WTC11 (cell line): Measurements from ENCODE around the gene RARB. TPM values are rescaled to one million over a fixed set of nuclear protein-coding genes. Genes with fewer than 3 reads are reported as not detected.

Experiments used
- ATAC-seq: fragments of 200-7000 bp; cut with Tn5 transposase; 2 replicates; pipeline ENCODE4 v1.10.0; 2021; ENCODE audit warnings: mild to moderate bottlenecking, moderate library complexity
- CTCF ChIA-PET: fragments of 300-600 bp; sonication (Branson Sonifier 250); formaldehyde crosslinking; loops from one replicate; lab custom pipeline; 2021; ENCODE audit warnings: antibody characterized with exemption; lab: Charles Lee
- POLR2A ChIA-PET: fragments of 350-600 bp; sonication (Branson Sonifier 250); formaldehyde crosslinking; loops from one replicate; lab custom pipeline; 2021; ENCODE audit warnings: antibody characterized with exemption; lab: Charles Lee
- DNase-seq: peaks from one replicate; pipeline ENCODE4 v3.0.0; 2021; ENCODE audit warnings: low spot score
- H3K27ac Mint-ChIP-seq: 2 replicates; pipeline ENCODE4 v1.8.0; 2021; ENCODE audit warnings: mixed read lengths
- H3K27me3 Mint-ChIP-seq: 2 replicates; pipeline ENCODE4 v1.8.0; 2021; ENCODE audit warnings: low read depth, mild to moderate bottlenecking, moderate library complexity, mixed read lengths
- H3K36me3 Mint-ChIP-seq: 2 replicates; pipeline ENCODE4 v1.8.0; 2021; ENCODE audit warnings: mixed read lengths
- H3K4me1 Mint-ChIP-seq: 2 replicates; pipeline ENCODE4 v1.8.0; 2022; ENCODE audit warnings: mixed read lengths
- H3K4me3 Mint-ChIP-seq: 2 replicates; pipeline ENCODE4 v1.8.0; 2021; ENCODE audit warnings: mild to moderate bottlenecking, moderate library complexity, mixed read lengths
- H3K9me3 Mint-ChIP-seq: 2 replicates; pipeline ENCODE4 v1.8.0; 2021; ENCODE audit warnings: mixed read lengths
- ESRRA ChIP-seq: sonication (generic); formaldehyde crosslinking; IDR thresholded peaks from 2 replicates; pipeline ENCODE4 v1.8.1; 2022; ENCODE audit warnings: mild to moderate bottlenecking, missing genetic modification reagents, borderline replicate concordance
- FOXP1 ChIP-seq: sonication (generic); formaldehyde crosslinking; IDR thresholded peaks from 2 replicates; pipeline ENCODE4 v1.8.0; 2022; ENCODE audit warnings: missing genetic modification reagents, mild to moderate bottlenecking, moderate library complexity, borderline replicate concordance
- GABPB1 ChIP-seq: sonication (generic); formaldehyde crosslinking; IDR thresholded peaks from 2 replicates; pipeline ENCODE4 v1.8.1; 2023; ENCODE audit warnings: mild to moderate bottlenecking, missing genetic modification reagents
- HMGA2 ChIP-seq: fragments of 250-450 bp; sonication (Bioruptor Pico); IDR thresholded peaks from 2 replicates; pipeline ENCODE4 v1.4.0; 2021; ENCODE audit warnings: mild to moderate bottlenecking, moderate library complexity
- JAZF1 ChIP-seq: fragments of 250-450 bp; sonication (Bioruptor Pico); IDR thresholded peaks from 2 replicates; pipeline ENCODE4 v1.9.0; 2021; ENCODE audit warnings: moderate library complexity, mild to moderate bottlenecking, inconsistent platforms
- MXD4 ChIP-seq: fragments of 250-450 bp; sonication (Bioruptor Pico); IDR thresholded peaks from 2 replicates; pipeline ENCODE4 v1.8.0; 2021; ENCODE audit warnings: mild to moderate bottlenecking, moderate library complexity, borderline replicate concordance
- NR3C1 ChIP-seq: sonication (generic); formaldehyde crosslinking; conservative IDR thresholded peaks from 2 replicates; pipeline ENCODE4 v1.8.1; 2023; ENCODE audit warnings: low read depth, mild to moderate bottlenecking, missing genetic modification reagents
- SMAD4 ChIP-seq: sonication (generic); formaldehyde crosslinking; IDR thresholded peaks from 2 replicates; pipeline ENCODE4 v1.8.0; 2022; ENCODE audit warnings: mild to moderate bottlenecking, missing genetic modification reagents
- ZNF121 ChIP-seq: sonication (generic); formaldehyde crosslinking; IDR thresholded peaks from 2 replicates; pipeline ENCODE4 v1.8.0; 2023; ENCODE audit warnings: missing genetic modification reagents
- ZNF232 ChIP-seq: sonication (generic); formaldehyde crosslinking; IDR thresholded peaks from 2 replicates; pipeline ENCODE4 v1.8.0; 2022; ENCODE audit warnings: mild to moderate bottlenecking, missing genetic modification reagents
- ZNF263 ChIP-seq: sonication (generic); formaldehyde crosslinking; IDR thresholded peaks from 2 replicates; pipeline ENCODE4 v1.8.1; 2022; ENCODE audit warnings: low read depth, mild to moderate bottlenecking, moderate library complexity, missing genetic modification reagents
- ZNF396 ChIP-seq: fragments of 250-450 bp; sonication (Bioruptor Pico); IDR thresholded peaks from 2 replicates; pipeline ENCODE4 v1.8.0; 2021; ENCODE audit warnings: mild to moderate bottlenecking, moderate library complexity, borderline replicate concordance
- total RNA-seq: library from RNA; stranded (reverse); gene quantifications from 3 replicates; pipeline ENCODE4 v1.2.3, GENCODE V29; 2021
- TF ChIP-seq, protein P1 (sequence below): sonication (generic); formaldehyde crosslinking; IDR thresholded peaks from 2 replicates; pipeline ENCODE4 v1.8.1; 2023; ENCODE audit warnings: mild to moderate bottlenecking, missing genetic modification reagents
- TF ChIP-seq, protein P2 (sequence below): sonication (generic); formaldehyde crosslinking; IDR thresholded peaks from 2 replicates; pipeline ENCODE4 v1.8.1; 2022; ENCODE audit warnings: missing genetic modification reagents, borderline replicate concordance
- TF ChIP-seq, protein P3 (sequence below): fragments of 200-600 bp; IDR thresholded peaks from 2 replicates; pipeline ENCODE4 v1.8.0; 2022; ENCODE audit warnings: antibody characterized with exemption
- TF ChIP-seq, protein P4 (sequence below): fragments of 250-450 bp; sonication (Bioruptor Pico); IDR thresholded peaks from 2 replicates; pipeline ENCODE4 v2.1.2; 2022; ENCODE audit warnings: mild to moderate bottlenecking, moderate library complexity
- TF ChIP-seq, protein P5 (sequence below): sonication (generic); formaldehyde crosslinking; IDR thresholded peaks from 2 replicates; pipeline ENCODE4 v1.8.1; 2023; ENCODE audit warnings: mild to moderate bottlenecking, missing genetic modification reagents, borderline replicate concordance
- TF ChIP-seq, protein P6 (sequence below): sonication (generic); formaldehyde crosslinking; IDR thresholded peaks from 2 replicates; pipeline ENCODE4 v1.8.0; 2023; ENCODE audit warnings: missing genetic modification reagents

Gene RARB
- total RNA-seq, 1 experiment from 2014 or later: not detected

DNA sequence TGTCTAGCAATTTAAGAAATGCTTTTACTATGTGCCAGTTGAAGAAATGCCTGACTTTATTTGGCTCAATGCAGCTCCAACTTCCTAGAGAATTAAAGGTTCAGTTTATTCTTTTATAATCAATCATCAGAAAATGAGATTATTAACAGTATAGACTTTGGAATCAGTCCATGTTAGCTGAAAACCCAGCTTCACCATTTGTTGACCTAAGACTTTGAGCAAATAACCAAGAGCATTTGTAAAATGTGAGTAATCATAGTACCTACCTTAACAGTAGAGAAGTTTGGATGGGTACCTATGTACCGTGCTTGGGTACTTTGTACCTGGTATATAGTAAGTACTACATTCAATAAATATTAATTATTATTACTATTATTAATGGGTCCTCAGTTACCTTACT is 105.9 kb downstream of the RARB start:
- Mint-ChIP-seq H3K4me1 (no peaks in the 10 kb centered on the region), H3K27ac (no peak overlapping the region), H3K36me3 (peaks cover 6% of the 10 kb centered on the region; the same call in 1 of the 2 replicates), H3K27me3 (no peaks in the 10 kb centered on the region; the same call in 1 of the 2 replicates), H3K4me3 (no peak overlapping the region), H3K9me3 (peaks cover 26% of the 10 kb centered on the region)
- POLR2A ChIA-PET: no interaction called here
- CTCF ChIA-PET: no interaction called here
- no peak for ATAC-seq
- TF ChIP-seq ZNF396 (CRISPR knock-in tag): no peak
- TF ChIP-seq FOXP1 (CRISPR knock-in tag): no peak
- TF ChIP-seq SMAD4 (CRISPR knock-in tag): no peak
- TF ChIP-seq, protein P1, sequence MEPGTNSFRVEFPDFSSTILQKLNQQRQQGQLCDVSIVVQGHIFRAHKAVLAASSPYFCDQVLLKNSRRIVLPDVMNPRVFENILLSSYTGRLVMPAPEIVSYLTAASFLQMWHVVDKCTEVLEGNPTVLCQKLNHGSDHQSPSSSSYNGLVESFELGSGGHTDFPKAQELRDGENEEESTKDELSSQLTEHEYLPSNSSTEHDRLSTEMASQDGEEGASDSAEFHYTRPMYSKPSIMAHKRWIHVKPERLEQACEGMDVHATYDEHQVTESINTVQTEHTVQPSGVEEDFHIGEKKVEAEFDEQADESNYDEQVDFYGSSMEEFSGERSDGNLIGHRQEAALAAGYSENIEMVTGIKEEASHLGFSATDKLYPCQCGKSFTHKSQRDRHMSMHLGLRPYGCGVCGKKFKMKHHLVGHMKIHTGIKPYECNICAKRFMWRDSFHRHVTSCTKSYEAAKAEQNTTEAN: no peak
- TF ChIP-seq, protein P2, sequence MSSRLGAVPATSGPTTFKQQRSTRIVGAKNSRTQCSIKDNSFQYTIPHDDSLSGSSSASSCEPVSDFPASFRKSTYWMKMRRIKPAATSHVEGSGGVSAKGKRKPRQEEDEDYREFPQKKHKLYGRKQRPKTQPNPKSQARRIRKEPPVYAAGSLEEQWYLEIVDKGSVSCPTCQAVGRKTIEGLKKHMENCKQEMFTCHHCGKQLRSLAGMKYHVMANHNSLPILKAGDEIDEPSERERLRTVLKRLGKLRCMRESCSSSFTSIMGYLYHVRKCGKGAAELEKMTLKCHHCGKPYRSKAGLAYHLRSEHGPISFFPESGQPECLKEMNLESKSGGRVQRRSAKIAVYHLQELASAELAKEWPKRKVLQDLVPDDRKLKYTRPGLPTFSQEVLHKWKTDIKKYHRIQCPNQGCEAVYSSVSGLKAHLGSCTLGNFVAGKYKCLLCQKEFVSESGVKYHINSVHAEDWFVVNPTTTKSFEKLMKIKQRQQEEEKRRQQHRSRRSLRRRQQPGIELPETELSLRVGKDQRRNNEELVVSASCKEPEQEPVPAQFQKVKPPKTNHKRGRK (CRISPR knock-in tag): no peak
- TF ChIP-seq HMGA2: no peak
- TF ChIP-seq, protein P3, sequence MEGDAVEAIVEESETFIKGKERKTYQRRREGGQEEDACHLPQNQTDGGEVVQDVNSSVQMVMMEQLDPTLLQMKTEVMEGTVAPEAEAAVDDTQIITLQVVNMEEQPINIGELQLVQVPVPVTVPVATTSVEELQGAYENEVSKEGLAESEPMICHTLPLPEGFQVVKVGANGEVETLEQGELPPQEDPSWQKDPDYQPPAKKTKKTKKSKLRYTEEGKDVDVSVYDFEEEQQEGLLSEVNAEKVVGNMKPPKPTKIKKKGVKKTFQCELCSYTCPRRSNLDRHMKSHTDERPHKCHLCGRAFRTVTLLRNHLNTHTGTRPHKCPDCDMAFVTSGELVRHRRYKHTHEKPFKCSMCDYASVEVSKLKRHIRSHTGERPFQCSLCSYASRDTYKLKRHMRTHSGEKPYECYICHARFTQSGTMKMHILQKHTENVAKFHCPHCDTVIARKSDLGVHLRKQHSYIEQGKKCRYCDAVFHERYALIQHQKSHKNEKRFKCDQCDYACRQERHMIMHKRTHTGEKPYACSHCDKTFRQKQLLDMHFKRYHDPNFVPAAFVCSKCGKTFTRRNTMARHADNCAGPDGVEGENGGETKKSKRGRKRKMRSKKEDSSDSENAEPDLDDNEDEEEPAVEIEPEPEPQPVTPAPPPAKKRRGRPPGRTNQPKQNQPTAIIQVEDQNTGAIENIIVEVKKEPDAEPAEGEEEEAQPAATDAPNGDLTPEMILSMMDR: no peak
- TF ChIP-seq MXD4: no peak
- TF ChIP-seq ESRRA (CRISPR knock-in tag): no peak
- TF ChIP-seq, protein P4, sequence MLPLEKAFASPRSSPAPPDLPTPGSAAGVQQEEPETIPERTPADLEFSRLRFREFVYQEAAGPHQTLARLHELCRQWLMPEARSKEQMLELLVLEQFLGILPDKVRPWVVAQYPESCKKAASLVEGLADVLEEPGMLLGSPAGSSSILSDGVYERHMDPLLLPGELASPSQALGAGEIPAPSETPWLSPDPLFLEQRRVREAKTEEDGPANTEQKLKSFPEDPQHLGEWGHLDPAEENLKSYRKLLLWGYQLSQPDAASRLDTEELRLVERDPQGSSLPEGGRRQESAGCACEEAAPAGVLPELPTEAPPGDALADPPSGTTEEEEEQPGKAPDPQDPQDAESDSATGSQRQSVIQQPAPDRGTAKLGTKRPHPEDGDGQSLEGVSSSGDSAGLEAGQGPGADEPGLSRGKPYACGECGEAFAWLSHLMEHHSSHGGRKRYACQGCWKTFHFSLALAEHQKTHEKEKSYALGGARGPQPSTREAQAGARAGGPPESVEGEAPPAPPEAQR (CRISPR knock-in tag): no peak
- no peak for DNase-seq

DNA sequence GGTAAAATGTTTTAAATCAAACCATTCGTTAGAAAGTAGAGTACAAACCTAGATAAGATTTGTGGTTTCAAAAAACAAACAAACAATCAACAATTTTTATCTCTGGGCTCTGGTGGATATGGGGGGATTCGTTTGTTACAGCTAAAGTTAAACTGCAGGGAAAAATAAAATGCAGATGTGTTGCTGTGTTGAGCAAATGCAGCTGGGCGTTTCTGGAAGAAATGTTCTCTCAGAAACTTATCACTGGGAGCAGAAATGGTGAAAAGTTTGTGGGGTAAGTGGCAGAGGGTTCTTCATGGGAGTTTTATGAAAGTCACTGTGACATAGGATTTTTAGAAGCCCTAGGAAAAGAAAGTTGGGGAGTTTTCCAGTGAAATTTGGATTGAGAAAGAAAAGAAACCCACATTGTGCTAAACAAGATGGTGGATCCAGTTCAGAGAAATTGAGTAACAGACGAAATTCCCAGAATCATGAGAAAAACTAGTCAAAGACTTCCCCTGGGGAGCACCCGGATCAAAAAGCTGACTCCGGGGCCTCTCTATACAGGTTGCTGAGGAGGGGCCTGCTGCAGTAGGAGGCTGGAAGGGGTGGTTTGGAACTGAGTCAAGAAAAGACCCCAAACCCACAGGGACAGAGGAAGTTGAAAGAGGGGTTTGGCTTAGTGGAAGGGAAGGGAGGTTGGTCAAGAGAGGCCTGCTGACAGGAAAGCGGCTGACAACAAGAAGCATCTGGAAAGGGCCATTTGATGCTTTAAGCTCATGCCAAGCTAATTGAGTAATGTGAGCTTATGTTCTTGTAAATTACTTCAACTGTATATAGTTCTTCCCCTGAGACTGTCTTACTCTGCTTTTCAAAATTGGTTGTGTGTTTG is 108.7 kb downstream of the RARB start:
- ATAC-seq (no peak), DNase-seq (no peak)
- Mint-ChIP-seq H3K4me3 (no peak overlapping the region), H3K27ac (no peak overlapping the region), H3K36me3 (peaks cover 6% of the 10 kb centered on the region; the same call in 1 of the 2 replicates), H3K9me3 (peaks cover 8% of the 10 kb centered on the region), H3K4me1 (no peaks in the 10 kb centered on the region), H3K27me3 (no peaks in the 10 kb centered on the region; the same call in 1 of the 2 replicates)
- no peak for TF ChIP-seq ZNF263 (CRISPR knock-in tag)
- TF ChIP-seq JAZF1 (CRISPR knock-in tag): no peak
- no peak for TF ChIP-seq ZNF121
- no peak for TF ChIP-seq FOXP1 (CRISPR knock-in tag)
- ChIA-PET POLR2A (no interaction called here), CTCF (no interaction called here)

DNA sequence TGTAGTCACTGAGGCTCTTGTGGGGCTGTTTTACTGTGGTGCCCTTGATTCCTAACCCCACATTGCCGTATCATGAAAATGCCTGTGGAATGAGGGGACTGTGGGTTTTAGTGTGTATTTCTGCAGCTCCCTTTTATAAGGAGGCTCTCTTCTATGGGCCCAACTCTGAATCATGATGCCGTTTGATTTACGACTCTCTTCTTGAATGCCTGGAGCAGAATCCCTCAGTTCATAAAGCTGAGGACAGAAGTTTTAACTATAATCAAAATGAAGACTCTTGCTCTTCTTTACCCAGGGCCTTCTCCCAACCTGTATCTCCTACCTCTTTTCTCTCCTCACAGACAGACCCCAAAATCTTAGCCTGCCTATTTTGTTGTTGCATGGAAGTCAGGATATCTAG is 109.5 kb downstream of the RARB start:
- no peak for ATAC-seq
- CTCF ChIA-PET: no interaction called here
- peaks cover 2% of the 10 kb centered on the region; the same call in 1 of the 2 replicates for H3K36me3 Mint-ChIP-seq
- DNase-seq: no peak
- H3K27ac Mint-ChIP-seq: no peak overlapping the region
- no peaks in the 10 kb centered on the region for H3K4me1 Mint-ChIP-seq
- peaks cover 3% of the 10 kb centered on the region for H3K9me3 Mint-ChIP-seq
- no peak overlapping the region for H3K4me3 Mint-ChIP-seq
- POLR2A ChIA-PET: no interaction called here
- no peaks in the 10 kb centered on the region; the same call in 1 of the 2 replicates for H3K27me3 Mint-ChIP-seq
- no peak for TF ChIP-seq GABPB1 (CRISPR knock-in tag)
- TF ChIP-seq, protein P5, sequence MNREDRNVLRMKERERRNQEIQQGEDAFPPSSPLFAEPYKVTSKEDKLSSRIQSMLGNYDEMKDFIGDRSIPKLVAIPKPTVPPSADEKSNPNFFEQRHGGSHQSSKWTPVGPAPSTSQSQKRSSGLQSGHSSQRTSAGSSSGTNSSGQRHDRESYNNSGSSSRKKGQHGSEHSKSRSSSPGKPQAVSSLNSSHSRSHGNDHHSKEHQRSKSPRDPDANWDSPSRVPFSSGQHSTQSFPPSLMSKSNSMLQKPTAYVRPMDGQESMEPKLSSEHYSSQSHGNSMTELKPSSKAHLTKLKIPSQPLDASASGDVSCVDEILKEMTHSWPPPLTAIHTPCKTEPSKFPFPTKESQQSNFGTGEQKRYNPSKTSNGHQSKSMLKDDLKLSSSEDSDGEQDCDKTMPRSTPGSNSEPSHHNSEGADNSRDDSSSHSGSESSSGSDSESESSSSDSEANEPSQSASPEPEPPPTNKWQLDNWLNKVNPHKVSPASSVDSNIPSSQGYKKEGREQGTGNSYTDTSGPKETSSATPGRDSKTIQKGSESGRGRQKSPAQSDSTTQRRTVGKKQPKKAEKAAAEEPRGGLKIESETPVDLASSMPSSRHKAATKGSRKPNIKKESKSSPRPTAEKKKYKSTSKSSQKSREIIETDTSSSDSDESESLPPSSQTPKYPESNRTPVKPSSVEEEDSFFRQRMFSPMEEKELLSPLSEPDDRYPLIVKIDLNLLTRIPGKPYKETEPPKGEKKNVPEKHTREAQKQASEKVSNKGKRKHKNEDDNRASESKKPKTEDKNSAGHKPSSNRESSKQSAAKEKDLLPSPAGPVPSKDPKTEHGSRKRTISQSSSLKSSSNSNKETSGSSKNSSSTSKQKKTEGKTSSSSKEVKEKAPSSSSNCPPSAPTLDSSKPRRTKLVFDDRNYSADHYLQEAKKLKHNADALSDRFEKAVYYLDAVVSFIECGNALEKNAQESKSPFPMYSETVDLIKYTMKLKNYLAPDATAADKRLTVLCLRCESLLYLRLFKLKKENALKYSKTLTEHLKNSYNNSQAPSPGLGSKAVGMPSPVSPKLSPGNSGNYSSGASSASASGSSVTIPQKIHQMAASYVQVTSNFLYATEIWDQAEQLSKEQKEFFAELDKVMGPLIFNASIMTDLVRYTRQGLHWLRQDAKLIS (CRISPR knock-in tag): no peak
- TF ChIP-seq NR3C1 (CRISPR knock-in tag): no peak
- no peak for TF ChIP-seq ZNF232 (CRISPR knock-in tag)
- TF ChIP-seq, protein P6, sequence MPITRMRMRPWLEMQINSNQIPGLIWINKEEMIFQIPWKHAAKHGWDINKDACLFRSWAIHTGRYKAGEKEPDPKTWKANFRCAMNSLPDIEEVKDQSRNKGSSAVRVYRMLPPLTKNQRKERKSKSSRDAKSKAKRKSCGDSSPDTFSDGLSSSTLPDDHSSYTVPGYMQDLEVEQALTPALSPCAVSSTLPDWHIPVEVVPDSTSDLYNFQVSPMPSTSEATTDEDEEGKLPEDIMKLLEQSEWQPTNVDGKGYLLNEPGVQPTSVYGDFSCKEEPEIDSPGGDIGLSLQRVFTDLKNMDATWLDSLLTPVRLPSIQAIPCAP (CRISPR knock-in tag): no peak
